Esophagus squamous epithelium (tissue), 5 donors: Measurements from ENCODE around the gene SERTAD4. TPM values are rescaled to one million over a fixed set of nuclear protein-coding genes. Genes with fewer than 3 reads are reported as not detected.

ENCODE experiments used
- DNase-seq: peaks from one replicate; lab custom pipeline; 2025; lab: John Stamatoyannopoulos, UW
- H3K27ac ChIP-seq, 4 donors: fragments of 200-600 bp; sonication (generic); one replicate each; pipeline ENCODE4 v1.5.1; 2016 to 2019; ENCODE audit warnings: mild to moderate bottlenecking in 1 of 4
- H3K27me3 ChIP-seq, 4 donors: fragments of 200-600 bp; sonication (generic); 1 replicate in 3 of 4; 2 replicates in 1 of 4; pipeline versions ENCODE4 v1.5.1 to v1.6.0; 2017 to 2021; ENCODE audit warnings: antibody characterized with exemption in 1 of 4
- H3K36me3 ChIP-seq, 3 donors: fragments of 200-600 bp; sonication (generic); one replicate each; pipeline ENCODE4 v1.5.1; 2016 to 2019
- H3K4me1 ChIP-seq, 3 donors: fragments of 200-600 bp; sonication (generic); one replicate each; pipeline ENCODE4 v1.5.1; 2017 to 2019
- H3K4me3 ChIP-seq, 4 donors: fragments of 200-600 bp; sonication (generic); 1 replicate in 3 of 4; 2 replicates in 1 of 4; pipeline ENCODE4 v1.5.1; 2016 to 2019; ENCODE audit warnings: mild to moderate bottlenecking in 2 of 4, moderate library complexity in 1 of 4
- H3K9me3 ChIP-seq, 3 donors: fragments of 200-600 bp; sonication (generic); one replicate each; pipeline ENCODE4 v1.5.1; 2016 to 2019
- POLR2A ChIP-seq, 4 donors: fragments of 450-650 bp; IDR thresholded peaks; one replicate each; pipeline ENCODE4 v1.6.1; 2017; ENCODE audit warnings: antibody characterized with exemption in 4 of 4, mild to moderate bottlenecking in 4 of 4, moderate library complexity in 3 of 4
- WGBS, 2 donors: methylation state at CpG; one replicate each; pipeline ENCODE4 v1.1.5; 2018; 5-methylcytosine and 5-hydroxymethylcytosine counted together
- intact Hi-C: fragments of 100-400 bp; cut with DNase I; formaldehyde crosslinking; loops from one replicate; pipeline ENCODE4 v1.15.0; 2022
- total RNA-seq, 4 donors: library from RNA; depleted of rRNA; stranded (reverse); fragments of >200 nt; gene quantifications; one replicate each; pipeline ENCODE4 v1.1.0, GENCODE V29; 2016
- TF ChIP-seq, protein P1 (sequence below), 6 experiments: fragments of 450-650 bp in 4 of 6; fragments of 200-600 bp in 2 of 6; sonication (generic) in 2 of 6; IDR thresholded peaks; one replicate each; pipeline ENCODE4 v1.5.1; 2016 to 2019; ENCODE audit warnings: antibody characterized with exemption in 6 of 6, mild to moderate bottlenecking in 4 of 6, moderate library complexity in 4 of 6
- donor health status: DM: yes; HTN: yes; CAD: no.

Gene SERTAD4
- total RNA-seq, 4 donors from 2014 or later, result 6.9 to 16.8 (median 11.5) TPM

- H3K4me1 ChIP-seq, result no peaks in the 10 kb centered on the region
- WGBS, 2 donors, result 32 to 71% methylated on average over 3 of the region's 3 CpGs
- no peak overlapping the region for H3K4me3 ChIP-seq
- H3K9me3 ChIP-seq, result peaks cover 0 to 15% (median 10%) of the 10 kb centered on the region in 3 donors
- no peak for TF ChIP-seq POLR2A (IDR thresholded peaks at IDR 0.05)
- TF ChIP-seq, protein P1, sequence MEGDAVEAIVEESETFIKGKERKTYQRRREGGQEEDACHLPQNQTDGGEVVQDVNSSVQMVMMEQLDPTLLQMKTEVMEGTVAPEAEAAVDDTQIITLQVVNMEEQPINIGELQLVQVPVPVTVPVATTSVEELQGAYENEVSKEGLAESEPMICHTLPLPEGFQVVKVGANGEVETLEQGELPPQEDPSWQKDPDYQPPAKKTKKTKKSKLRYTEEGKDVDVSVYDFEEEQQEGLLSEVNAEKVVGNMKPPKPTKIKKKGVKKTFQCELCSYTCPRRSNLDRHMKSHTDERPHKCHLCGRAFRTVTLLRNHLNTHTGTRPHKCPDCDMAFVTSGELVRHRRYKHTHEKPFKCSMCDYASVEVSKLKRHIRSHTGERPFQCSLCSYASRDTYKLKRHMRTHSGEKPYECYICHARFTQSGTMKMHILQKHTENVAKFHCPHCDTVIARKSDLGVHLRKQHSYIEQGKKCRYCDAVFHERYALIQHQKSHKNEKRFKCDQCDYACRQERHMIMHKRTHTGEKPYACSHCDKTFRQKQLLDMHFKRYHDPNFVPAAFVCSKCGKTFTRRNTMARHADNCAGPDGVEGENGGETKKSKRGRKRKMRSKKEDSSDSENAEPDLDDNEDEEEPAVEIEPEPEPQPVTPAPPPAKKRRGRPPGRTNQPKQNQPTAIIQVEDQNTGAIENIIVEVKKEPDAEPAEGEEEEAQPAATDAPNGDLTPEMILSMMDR (IDR thresholded peaks at IDR 0.05), result no peak
- intact Hi-C loops, result no loop called here
- H3K27me3 ChIP-seq, result peaks cover 0 to 10% (median 0%) of the 10 kb centered on the region in 4 donors
- no peak for DNase-seq
- no peak overlapping the region for H3K27ac ChIP-seq
- H3K36me3 ChIP-seq, result no peaks in the 10 kb centered on the region
Measured at GRCh38 chr1:210198840-210199239, 33.8 kb upstream of the SERTAD4 start.

GRCh38 chr1:210200124-210200736 lies 32.4 kb upstream of the SERTAD4 start:
- Histone ChIP-seq H3K9me3 (peaks cover 0 to 15% (median 10%) of the 10 kb centered on the region in 3 donors), H3K27ac (no peak overlapping the region), H3K4me3 (no peak overlapping the region), H3K27me3 (peaks cover 0 to 10% (median 0%) of the 10 kb centered on the region in 4 donors), H3K36me3 (no peaks in the 10 kb centered on the region), H3K4me1 (no peaks in the 10 kb centered on the region)
- intact Hi-C loops, result no loop called here
- TF ChIP-seq, protein P1 (IDR thresholded peaks at IDR 0.05), result peak in 3 of 6 experiments; percentile 29 to 40 (median 31)
- TF ChIP-seq POLR2A (IDR thresholded peaks at IDR 0.05), result no peak
- WGBS, 2 donors, result 25 to 42% methylated on average over 3 of the region's 3 CpGs
- no peak for DNase-seq

DNA sequence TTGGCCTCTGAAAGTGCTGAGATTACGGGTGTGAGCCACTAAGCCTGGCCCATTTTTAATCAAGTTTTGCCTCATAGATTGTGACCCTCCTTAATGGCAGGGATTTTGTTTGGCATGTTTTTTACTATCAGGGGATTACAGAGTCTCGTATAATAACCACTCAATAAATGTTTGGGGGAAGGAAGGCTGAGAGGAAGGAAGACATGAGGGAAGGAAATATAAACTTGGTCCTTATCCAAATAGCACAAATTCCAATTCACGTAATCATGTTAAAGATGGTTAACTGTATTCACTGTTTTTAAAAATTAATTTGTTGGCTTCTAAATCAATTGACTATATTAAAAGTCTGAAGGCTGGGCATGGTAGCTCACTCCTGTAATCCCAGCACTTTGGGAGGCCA lies 30.9 kb upstream of the SERTAD4 start:
- intact Hi-C loops, result no loop called here
- peaks cover 0 to under 1% (median 0%) of the 10 kb centered on the region in 3 donors for H3K9me3 ChIP-seq
- peaks cover 0 to 10% (median 0%) of the 10 kb centered on the region in 4 donors for H3K27me3 ChIP-seq
- H3K4me1 ChIP-seq, result no peaks in the 10 kb centered on the region
- 50 to 68% methylated on average over 3 of the region's 3 CpGs for WGBS, 2 donors
- TF ChIP-seq, protein P1 (IDR thresholded peaks at IDR 0.05), result no peak
- no peak for TF ChIP-seq POLR2A (IDR thresholded peaks at IDR 0.05)
- H3K4me3 ChIP-seq, result no peak overlapping the region
- no peaks in the 10 kb centered on the region for H3K36me3 ChIP-seq
- DNase-seq, result no peak
- H3K27ac ChIP-seq, result no peak overlapping the region

- no peak overlapping the region for H3K4me3 ChIP-seq
- TF ChIP-seq, protein P1 (IDR thresholded peaks at IDR 0.05), result no peak
- no peak for TF ChIP-seq POLR2A (IDR thresholded peaks at IDR 0.05)
- H3K27me3 ChIP-seq, result peaks cover 0 to 2% (median 0%) of the 10 kb centered on the region in 4 donors
- intact Hi-C loops, result no loop called here
- WGBS, 2 donors, result 87 to 89% methylated on average over 2 of the region's 2 CpGs
- no peaks in the 10 kb centered on the region for H3K36me3 ChIP-seq
- H3K27ac ChIP-seq, result no peak overlapping the region
- H3K9me3 ChIP-seq, result no peaks in the 10 kb centered on the region
- DNase-seq, result no peak
- no peaks in the 10 kb centered on the region for H3K4me1 ChIP-seq
Measured at GRCh38 chr1:210207597-210208450, 24.8 kb upstream of the SERTAD4 start.

GRCh38 chr1:210213335-210213734 lies 19.3 kb upstream of the SERTAD4 start:
- 70 to 84% methylated on average over 8 of the region's 8 CpGs for WGBS, 2 donors

More at GRCh38 chr1:210213335-210213734, 19.3 kb upstream of the SERTAD4 start:
- H3K4me1 ChIP-seq, result no peaks in the 10 kb centered on the region
- TF ChIP-seq, protein P1 (IDR thresholded peaks at IDR 0.05), result no peak
- no peak for TF ChIP-seq POLR2A (IDR thresholded peaks at IDR 0.05)
- no peak overlapping the region for H3K27ac ChIP-seq
- intact Hi-C loops, result loop anchor here (10.0 kb wide), 1 partner anchor 91 kb away; no protein-coding TSS in a partner anchor
- H3K9me3 ChIP-seq, result no peaks in the 10 kb centered on the region
- no peak for DNase-seq
- H3K36me3 ChIP-seq, result no peaks in the 10 kb centered on the region
- peaks cover 0 to 8% (median 0%) of the 10 kb centered on the region in 4 donors for H3K27me3 ChIP-seq
- no peak overlapping the region for H3K4me3 ChIP-seq
